HPDE6-E6E7 (cell line): ENCODE data around the gene TNFRSF18.

Experiments used
- DNase-seq: peaks from one replicate; pipeline ENCODE4 v3.0.0; 2011; ENCODE audit warnings: missing footprints; ENCODE audit errors: extremely low spot score

Gene TNFRSF18

GRCh38 chr1:1240822-1241587 is 34.6 kb upstream of the TNFRSF18 start:
- DNase-seq, result no peak

- DNase-seq, result no peak
Measured at GRCh38 chr1:1240348-1240732, 33.9 kb upstream of the TNFRSF18 start.

- no peak for DNase-seq
Measured at GRCh38 chr1:1239614-1240347, 33.4 kb upstream of the TNFRSF18 start.

- no peak for DNase-seq
Measured at GRCh38 chr1:1239227-1239613, 32.8 kb upstream of the TNFRSF18 start.

GRCh38 chr1:1238702-1239178 is 32.3 kb upstream of the TNFRSF18 start:
- DNase-seq, result no peak

GRCh38 chr1:1237874-1238701 is 31.7 kb upstream of the TNFRSF18 start:
- no peak for DNase-seq

GRCh38 chr1:1236945-1237873 is 30.8 kb upstream of the TNFRSF18 start:
- DNase-seq, result no peak

GRCh38 chr1:1236176-1236763 is 29.9 kb upstream of the TNFRSF18 start:
- no peak for DNase-seq

GRCh38 chr1:1235016-1235744 is 28.8 kb upstream of the TNFRSF18 start:
- DNase-seq, result no peak

- DNase-seq, result no peak
Measured at GRCh38 chr1:1234180-1234808, 27.9 kb upstream of the TNFRSF18 start.

- no peak for DNase-seq
Measured at GRCh38 chr1:1233567-1233892, 27.1 kb upstream of the TNFRSF18 start.

GRCh38 chr1:1232796-1233566 is 26.6 kb upstream of the TNFRSF18 start:
- DNase-seq, result no peak

GRCh38 chr1:1232208-1232795 is 25.9 kb upstream of the TNFRSF18 start, which contains the start of gene B3GALT6:
Gene B3GALT6, plus strand, starts transcription at chr1:1232237. Its CDS starts 42 bp downstream, at chr1:1232279.
- DNase-seq, result no peak

- DNase-seq, result peak; percentile 99
Measured at GRCh38 chr1:1231400-1232207, 25.2 kb upstream of the TNFRSF18 start, which contains the start of gene SDF4. Gene SDF4, minus strand, starts transcription at chr1:1232001. Its CDS starts 3,229 bp downstream, at chr1:1228772.

GRCh38 chr1:1230656-1231399 is 24.4 kb upstream of the TNFRSF18 start:
- no peak for DNase-seq

- DNase-seq, result no peak
Measured at GRCh38 chr1:1229770-1230169, 23.4 kb upstream of the TNFRSF18 start.
